ENCODE results near the gene GALNT10. TPM values are rescaled to one million over a fixed set of nuclear protein-coding genes. Genes with fewer than 3 reads are reported as not detected.

Gene GALNT10
- total and polyA plus RNA-seq, 2 experiments from 2014 or later = 3.2 to 12.9 TPM

- H3F3A ChIP-seq (replicated peaks; ENCODE audit: low read depth) = no peaks in the 10 kb centered on the region
- Mint-ChIP-seq H3K9me3 (no peaks in the 10 kb centered on the region), H3K27ac (no peak overlapping the region), H3K36me3 (ENCODE audit: low read depth) (no peaks in the 10 kb centered on the region), H3K4me3 (no peak overlapping the region), H3K4me1 (peaks cover 20% of the 10 kb centered on the region), H3K27me3 (ENCODE audit: insufficient read depth, low read depth, poor library complexity) (peaks cover 4% of the 10 kb centered on the region)
- H3K9me2 ChIP-seq (ENCODE audit: insufficient read depth) = no peaks in the 10 kb centered on the region
- H2AFZ ChIP-seq = no peak overlapping the region
- no peak overlapping the region for H3K4me3 ChIP-seq
- no peaks in the 10 kb centered on the region; the same call in 1 of the 2 replicates for H3K4me1 ChIP-seq (ENCODE audit: insufficient read depth)
- no peak overlapping the region for H3K27ac ChIP-seq (ENCODE audit: low read depth)
- no peaks in the 10 kb centered on the region for H3K27me3 ChIP-seq (ENCODE audit: insufficient read depth)
- TF ChIP-seq POLR2AphosphoS5 (IDR thresholded peaks at IDR 0.05; ENCODE audit: low read depth) = no peak
- no peak for TF ChIP-seq CREB1 (CRISPR knock-in tag; IDR thresholded peaks at IDR 0.05; ENCODE audit: low read depth)
- no peak for TF ChIP-seq ETS1 (IDR thresholded peaks at IDR 0.05)
- no peak for TF ChIP-seq REST (IDR thresholded peaks at IDR 0.05; ENCODE audit: unreplicated experiment)
- TF ChIP-seq ZNF331 (CRISPR knock-in tag; IDR thresholded peaks at IDR 0.05; ENCODE audit: low read depth) = no peak
- TF ChIP-seq NANOG (IDR thresholded peaks at IDR 0.05; ENCODE audit: borderline replicate concordance) = no peak
- no peak for TF ChIP-seq ZNF114 (CRISPR knock-in tag; IDR thresholded peaks at IDR 0.05)
- no peak for TF ChIP-seq CTCF (conservative IDR thresholded peaks at IDR 0.05; ENCODE audit: low read depth in 2 of 2)
- TF ChIP-seq STAT1 (IDR thresholded peaks at IDR 0.05; ENCODE audit: unreplicated experiment) = no peak
- TF ChIP-seq EZH2 (IDR thresholded peaks at IDR 0.05; ENCODE audit: low read depth, unreplicated experiment) = no peak
- TF ChIP-seq JUNB (IDR thresholded peaks at IDR 0.05; ENCODE audit: unreplicated experiment) = no peak
- TF ChIP-seq ZNF462 (CRISPR knock-in tag; IDR thresholded peaks at IDR 0.05) = no peak
- no peak for TF ChIP-seq EZH2phosphoT487 (IDR thresholded peaks at IDR 0.05; ENCODE audit: unreplicated experiment)
- H3K36me3 ChIP-seq (ENCODE audit: insufficient read depth) = no peaks in the 10 kb centered on the region
- no peaks in the 10 kb centered on the region for H4K20me1 ChIP-seq (replicated peaks; ENCODE audit: insufficient read depth)
- H3K4me2 ChIP-seq = no peak overlapping the region
- H3K79me2 ChIP-seq (replicated peaks; ENCODE audit: insufficient read depth) = no peaks in the 10 kb centered on the region
- no peak for ATAC-seq
- DNase-seq (ENCODE audit: low spot score) = no peak
Observed at GRCh38 chr5:154146409-154146808, 44.1 kb upstream of the GALNT10 start.

Data from GM23338 (cell line).